SK-N-SH (cell line): Measurements from ENCODE around the gene CNTNAP2.

Experiments used
- CTCF ChIP-seq: fragments of 200-600 bp; sonication (generic); IDR thresholded peaks from 2 replicates; pipeline ENCODE4 v1.6.1; 2017; ENCODE audit warnings: antibody characterized with exemption, mild to moderate bottlenecking, moderate library complexity
- EP300 ChIP-seq, 2 experiments: IDR thresholded peaks; 2 replicates each; pipeline versions ENCODE4 v1.4.0 to v1.6.1; 2012; ENCODE audit warnings: borderline replicate concordance in 1 of 2, low read depth in 1 of 2, low read length in 1 of 2
- FOSL2 ChIP-seq: IDR thresholded peaks from 2 replicates; pipeline ENCODE4 v1.4.0; 2012; ENCODE audit warnings: low read depth, mild to moderate bottlenecking, moderate library complexity, borderline replicate concordance
- GABPA ChIP-seq: IDR thresholded peaks from 2 replicates; pipeline ENCODE4 v1.4.0; 2012; ENCODE audit warnings: low read depth, mild to moderate bottlenecking
- MEF2A ChIP-seq: IDR thresholded peaks from 2 replicates; pipeline ENCODE4 v1.4.0; 2012; ENCODE audit warnings: low read depth, borderline replicate concordance
- MXI1 ChIP-seq: IDR thresholded peaks from 2 replicates; pipeline ENCODE4 v1.6.1; 2012; ENCODE audit warnings: mild to moderate bottlenecking, low read depth, low read length, improper control_type of control experiment
- NFIC ChIP-seq: IDR thresholded peaks from 2 replicates; pipeline ENCODE4 v1.4.0; 2012; ENCODE audit warnings: borderline replicate concordance
- NRF1 ChIP-seq: IDR thresholded peaks from 2 replicates; pipeline ENCODE4 v1.6.1; 2012; ENCODE audit warnings: low read depth, mild to moderate bottlenecking, low read length
- POLR2AphosphoS5 ChIP-seq: IDR thresholded peaks from 2 replicates; pipeline ENCODE4 v1.6.1; 2012; ENCODE audit warnings: low read depth, low read length

GRCh38 chr7:147400221-147400689, 1283.7 kb downstream of the CNTNAP2 start:
- no peak for TF ChIP-seq NFIC
- no peak for TF ChIP-seq FOSL2
- TF ChIP-seq MXI1 = no peak
- no peak for TF ChIP-seq EP300 (IDR thresholded peaks at IDR 0.05; ENCODE audit: borderline replicate concordance in 1 of 2, low read depth in 1 of 2, low read length in 1 of 2)
- TF ChIP-seq POLR2AphosphoS5 = no peak
- TF ChIP-seq GABPA = no peak
- TF ChIP-seq NRF1 = no peak
- no peak for TF ChIP-seq MEF2A
- TF ChIP-seq CTCF = no peak
